Stimulated activated CD4-positive, alpha-beta T cell treated with anti-CD3 and anti-CD28 coated beads, Interleukin-15, amount 100 ng/mL, for 1 hour (primary cell): ENCODE results near the gene PRCC.

Experiments used
- DNase-seq, 2 donors: peaks; one replicate each; pipeline ENCODE4 v3.0.0-alpha.2; 2020; ENCODE audit warnings: low read depth in 1 of 2, low spot score in 1 of 2

The PRCC gene

DNA sequence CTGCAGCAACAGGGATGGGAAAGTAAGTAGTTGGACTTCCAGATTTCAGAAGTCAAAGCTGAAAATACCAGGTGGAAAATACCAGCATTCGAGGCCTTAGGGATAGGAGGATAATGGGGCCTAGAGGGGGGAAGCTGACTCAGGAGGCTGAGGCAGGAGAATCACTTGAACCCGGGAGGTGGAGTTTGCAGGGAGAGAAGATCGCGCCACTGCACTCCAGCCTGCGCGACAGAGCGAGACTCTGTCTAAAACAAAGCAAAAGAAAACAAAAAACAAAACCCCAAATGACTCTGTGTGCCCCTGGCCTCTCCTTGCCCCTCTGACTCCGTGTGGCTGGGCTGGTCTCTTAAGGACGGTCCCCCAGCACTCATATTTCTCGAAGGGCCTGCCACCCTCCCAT is 46.0 kb downstream of the PRCC start:
- no peak for DNase-seq

DNA sequence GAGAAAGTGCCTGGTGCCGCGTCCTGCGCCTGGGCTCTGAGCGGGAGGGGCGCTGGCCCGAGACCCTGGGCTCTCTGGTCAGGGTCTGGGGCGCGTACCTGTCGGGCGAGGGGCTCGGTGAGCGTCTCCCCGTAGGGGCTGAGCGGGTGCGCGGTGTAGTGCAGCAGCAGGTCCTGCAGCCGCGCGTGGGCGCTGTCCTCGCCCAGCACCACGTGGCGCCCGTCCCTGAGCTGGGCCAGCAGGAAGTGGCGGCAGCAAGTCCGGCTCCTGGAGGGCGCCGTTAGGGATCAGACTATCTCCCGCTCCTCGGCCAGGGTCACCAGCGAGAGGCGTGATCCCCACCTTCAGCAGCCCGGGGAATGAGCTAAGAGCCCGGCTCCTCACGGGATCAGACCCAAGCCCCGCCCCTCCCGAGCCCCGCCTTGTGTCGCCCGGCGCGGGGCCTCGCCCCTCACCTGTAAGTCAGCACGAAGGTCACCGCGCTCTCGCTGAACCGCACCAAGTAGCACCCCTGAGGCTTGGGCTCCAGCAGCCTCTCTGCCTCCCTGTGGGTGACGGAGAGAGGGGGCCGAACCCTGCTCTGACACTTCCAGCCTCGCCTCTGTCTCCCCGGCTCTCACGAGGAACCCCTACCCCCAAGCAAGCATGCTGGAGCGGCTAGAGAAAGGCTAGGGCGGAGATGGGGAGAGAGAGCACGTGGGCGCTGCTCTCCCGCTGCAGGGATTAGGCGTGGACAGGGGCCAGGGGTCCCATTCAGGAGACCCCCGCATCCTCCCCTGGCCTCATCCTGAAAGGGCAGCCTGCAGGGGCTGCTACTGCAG is 46.6 kb downstream of the PRCC start:
- DNase-seq, result peak; percentile 43 to 62

DNA sequence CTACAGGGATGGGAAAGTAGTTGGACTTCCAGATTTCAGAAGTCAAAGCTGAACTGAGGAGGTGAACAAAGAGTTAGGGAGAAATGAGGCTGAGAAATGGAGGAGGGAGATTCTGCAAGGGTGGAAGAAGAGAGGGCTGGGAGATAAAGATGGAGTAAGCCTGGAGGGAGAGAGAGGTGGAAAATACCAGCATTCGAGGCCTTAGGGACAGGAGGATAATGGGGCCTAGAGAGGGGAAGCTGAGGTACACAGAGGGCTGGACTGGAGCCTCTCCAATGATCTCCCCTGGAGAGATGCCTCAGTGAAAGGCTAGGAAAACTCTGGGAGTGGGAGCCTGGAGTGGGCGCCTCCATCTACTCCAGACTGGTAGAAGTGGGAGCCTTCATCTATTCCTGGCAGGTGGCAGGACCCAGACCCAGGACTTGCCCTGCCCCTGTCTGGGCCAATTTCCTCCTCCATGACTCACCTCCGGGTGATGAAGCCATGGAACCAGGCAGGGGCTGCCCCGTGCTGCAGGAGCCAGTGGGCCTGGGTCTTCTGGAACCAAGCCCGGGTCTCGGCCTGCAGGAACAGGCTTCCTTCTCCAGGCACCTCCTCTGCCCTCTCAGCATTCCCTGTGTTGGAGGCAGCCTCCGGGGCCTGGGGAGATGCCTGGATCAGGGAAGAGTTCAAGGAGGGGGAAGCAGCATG is 47.4 kb downstream of the PRCC start:
- DNase-seq, result peak in 1 of 2 donors; percentile 28

DNA sequence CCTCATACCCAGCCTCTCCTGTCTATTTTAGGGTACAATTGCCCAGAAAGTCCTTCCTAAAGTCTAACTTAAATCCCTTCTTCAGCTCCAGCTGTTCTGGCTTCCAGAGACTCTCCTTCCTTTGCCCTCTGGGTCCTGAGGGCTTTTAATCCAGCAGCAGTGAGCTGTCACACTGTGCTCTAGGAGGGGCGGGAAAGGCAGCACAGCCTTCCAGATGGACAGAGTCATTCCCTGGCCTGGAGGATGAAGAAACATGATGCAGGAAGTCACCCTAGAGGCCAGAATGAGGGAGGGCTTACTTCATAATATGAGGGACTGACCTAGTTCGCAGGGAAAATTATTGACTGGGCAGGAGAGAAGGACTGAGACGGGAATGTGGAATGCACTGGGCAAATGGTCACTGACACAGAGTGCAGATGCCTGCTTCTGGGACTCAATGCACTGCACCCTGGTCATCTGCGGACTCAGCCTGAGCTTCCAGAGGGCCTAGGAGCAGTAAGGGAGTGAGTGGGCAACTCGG is 48.0 kb downstream of the PRCC start:
- no peak for DNase-seq

DNA sequence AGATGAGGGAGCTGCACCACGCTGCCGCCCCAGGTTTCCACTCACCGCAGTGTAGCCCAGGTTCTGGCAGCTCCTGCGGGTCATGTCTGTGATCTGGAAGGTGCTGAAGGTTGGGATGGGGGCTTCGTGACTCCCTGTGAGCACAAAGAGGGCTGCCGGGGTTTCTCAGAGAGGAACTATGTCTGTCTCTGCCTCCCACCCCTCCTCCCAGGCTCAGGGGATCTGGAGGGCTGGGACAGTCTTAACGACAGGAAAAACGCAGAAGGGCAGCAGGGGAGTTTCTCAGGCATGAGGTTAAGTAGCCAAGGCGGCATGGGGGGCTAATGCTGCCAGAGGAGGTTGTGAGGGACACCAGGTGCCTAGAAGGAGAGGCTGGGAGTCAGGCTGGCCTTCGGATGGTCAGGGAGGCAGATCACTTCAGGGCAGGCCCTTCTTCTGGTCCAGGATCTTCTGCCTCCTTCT is 48.7 kb downstream of the PRCC start:
- no peak for DNase-seq

DNA sequence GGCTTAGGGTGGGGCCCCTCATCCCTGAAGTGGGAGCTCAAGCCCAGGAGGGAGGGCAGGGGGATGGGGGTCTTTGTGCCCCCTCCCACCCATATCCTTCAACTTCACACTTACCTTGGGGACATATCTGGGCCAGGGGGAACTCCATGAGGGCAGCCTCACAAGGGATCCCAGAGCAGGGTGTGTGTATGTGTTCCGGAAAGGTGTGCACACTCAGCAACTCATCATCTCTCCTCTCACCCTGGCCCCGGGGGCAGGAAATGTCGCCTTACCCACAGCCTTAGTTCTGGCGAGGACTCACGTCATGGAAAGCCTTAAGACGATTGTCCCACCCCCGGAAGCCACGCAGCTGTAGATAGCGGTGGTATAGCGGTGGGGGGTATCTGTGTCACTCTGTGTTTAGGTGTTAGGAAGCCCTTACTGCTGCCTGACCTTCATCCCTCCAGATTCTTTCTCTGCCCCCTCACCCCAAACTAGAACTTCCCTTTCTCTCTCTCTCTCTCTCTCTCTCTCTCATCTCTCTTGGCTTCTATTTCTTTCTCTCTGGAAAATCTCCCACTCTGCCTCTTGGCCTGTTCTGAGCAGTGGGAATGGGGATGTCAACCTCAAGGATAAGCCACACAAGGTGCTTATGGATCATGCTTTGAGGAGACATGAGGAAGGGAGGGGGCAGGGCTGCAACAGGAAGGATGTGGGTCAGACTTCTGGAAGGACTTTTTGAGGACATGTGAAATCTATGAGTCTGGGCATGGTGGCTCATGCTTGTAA is 49.4 kb downstream of the PRCC start, which contains the start of gene SH2D2A:
Gene SH2D2A (minus strand): TSS at position 288 of the 768 bp plus-strand sequence. CDS start 140 bp downstream, at position 148.
- peak; percentile 78 to 90 for DNase-seq

DNA sequence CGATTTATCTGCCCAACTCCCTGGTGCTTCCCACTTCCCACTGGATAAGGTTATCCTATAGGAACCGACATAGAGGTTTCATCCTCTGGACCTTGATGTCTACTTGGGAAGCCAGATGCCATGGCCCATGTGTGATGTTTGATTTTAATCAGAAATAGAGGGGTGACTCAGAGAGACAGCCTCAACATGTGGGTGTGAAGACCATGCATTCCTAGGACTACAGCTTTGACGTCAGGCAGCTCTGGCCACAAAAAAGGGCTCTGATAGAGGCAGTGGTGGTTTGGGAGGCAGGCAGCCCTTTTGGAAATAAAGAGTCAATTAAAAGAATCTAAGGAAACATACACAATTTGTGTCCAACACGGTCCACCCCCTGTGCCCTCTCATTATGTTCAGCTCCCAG is 54.5 kb downstream of the PRCC start:
- DNase-seq, result no peak

DNA sequence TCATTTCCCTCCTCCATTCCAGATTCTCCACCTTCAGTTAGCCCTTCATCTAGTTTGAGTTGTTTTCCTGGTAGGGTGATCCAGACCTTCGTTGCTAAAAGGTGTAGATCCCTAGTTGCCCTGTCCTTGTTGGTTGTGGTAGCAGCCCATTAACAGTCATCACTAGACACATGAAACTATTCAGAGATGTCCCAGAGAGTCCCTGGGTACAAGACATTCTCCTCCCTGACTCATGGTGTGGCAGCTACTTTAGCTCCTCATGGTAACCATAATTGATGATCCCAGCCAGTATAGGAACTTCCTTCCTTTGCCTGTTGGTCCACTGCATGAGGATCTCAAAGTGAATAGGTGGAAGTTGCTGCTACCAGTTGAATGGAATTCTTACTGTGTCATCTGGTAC is 55.3 kb downstream of the PRCC start:
- no peak for DNase-seq

DNA sequence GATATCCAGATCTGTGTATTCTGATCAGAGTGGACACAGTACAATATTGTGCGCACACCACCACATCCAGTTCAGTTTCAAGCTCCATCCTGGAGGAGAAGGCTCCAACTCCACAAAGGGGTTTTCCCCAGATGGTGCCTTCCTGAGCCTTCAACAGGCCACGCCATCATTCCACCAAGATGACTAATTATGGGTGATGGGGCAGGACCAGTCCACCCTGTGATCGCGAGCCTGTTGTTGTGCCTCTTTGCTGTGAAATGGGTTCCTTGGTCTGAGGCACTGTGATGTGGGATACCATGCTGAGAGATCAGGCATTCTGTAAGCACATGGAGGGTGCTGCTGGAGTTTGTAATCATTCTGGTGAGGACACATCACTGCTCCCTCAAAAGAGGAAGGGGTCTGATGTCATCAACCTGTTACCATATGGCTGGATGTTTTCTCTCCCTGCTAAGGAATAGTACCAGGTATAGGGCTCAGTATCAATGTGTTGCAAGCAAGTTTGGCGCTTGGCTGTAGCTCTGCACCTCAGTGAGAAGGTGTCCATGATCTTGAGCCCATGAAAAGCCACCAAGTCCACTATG is 56.0 kb downstream of the PRCC start:
- no peak for DNase-seq

DNA sequence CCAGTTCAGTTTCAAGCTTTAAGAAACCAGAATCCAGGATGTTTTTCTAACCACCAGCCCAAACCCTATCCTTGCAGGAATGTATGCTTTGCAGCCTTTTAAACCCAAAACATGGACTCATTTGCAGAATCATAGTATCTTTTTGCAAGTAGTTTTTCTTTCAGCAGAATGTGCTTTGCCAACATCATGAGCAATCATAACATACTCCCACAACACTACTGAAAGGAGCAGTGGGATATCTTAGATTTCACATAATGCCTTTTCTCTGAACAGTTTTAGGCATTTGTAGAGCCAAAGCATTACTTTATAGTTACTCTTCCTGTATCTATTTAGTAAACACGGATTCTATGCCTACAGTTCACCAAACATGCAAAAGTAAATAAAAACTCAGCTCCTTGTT is 59.3 kb downstream of the PRCC start:
- no peak for DNase-seq

DNA sequence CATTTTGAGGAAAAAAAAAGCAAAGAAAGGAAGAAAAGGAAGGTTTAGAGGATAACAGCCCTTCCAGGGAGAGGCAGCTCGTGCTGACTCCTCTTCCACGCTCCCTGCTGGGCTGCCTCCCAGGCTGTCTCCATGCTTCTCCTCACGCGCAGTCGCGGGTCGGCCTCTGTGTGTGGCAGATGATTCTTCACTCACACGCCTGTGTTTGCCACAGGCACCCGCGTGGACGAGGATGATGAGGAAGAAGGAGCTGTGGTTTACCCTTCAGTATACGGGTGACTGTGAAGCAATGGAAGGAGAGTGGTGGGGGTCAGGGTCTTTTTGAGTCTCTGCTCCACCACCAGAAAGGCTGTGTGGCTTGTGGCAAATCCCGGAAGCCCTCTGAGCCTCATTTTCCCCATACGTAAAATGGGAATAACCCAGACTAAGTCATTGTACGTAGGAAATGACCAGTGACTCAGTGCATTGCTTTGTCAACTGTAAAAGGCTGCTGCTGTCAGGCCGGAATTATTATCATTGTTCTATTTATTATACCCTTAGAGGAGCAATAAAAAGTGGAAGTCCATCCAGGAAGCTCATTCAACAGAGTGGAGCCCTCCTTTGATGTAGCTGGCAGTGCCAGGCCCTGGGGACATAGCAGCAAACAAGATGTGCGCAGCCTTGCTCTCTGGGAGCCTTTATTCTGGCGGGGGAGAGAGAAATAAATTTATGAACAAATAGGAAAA is 61.2 kb downstream of the PRCC start:
- no peak for DNase-seq

DNA sequence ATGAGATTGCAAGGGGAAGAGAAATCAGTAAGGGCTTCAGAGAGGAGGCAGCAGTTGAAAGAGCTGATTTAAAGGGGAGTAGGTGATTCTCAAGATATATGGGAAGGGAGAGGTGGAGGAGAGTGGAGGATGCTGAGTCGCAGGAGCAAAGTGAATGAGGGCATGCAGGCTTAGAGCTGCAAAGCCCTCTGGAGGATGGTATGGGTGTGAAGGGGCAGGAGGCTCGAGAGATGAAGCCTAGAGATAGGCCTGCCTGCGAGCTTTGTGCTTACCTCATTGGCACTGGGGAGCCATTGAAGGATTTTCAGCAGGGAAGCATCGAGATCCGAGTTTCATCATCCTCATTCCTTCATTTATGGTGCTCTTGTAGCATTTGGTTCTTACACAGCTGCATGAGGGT is 65.1 kb downstream of the PRCC start:
- no peak for DNase-seq

DNA sequence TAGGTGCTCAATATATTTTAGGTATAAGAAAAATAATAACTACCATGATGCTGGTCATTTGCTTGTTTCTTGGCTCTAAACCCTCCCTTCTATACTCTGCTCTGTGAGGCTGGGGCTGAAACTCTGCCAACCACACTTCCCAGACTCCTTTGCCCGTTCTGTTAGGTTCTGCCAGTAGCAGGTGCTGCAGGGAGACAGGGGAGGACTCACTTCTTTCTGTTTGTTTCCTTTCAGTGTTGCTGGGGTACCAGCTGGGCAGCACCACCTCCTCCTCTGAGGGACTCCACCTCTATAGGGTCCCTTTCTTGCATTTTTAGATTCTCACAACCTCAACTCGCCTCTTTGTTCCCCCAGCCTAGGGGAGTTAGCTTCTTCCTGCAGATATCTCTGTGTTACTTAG is 66.3 kb downstream of the PRCC start:
- no peak for DNase-seq

DNA sequence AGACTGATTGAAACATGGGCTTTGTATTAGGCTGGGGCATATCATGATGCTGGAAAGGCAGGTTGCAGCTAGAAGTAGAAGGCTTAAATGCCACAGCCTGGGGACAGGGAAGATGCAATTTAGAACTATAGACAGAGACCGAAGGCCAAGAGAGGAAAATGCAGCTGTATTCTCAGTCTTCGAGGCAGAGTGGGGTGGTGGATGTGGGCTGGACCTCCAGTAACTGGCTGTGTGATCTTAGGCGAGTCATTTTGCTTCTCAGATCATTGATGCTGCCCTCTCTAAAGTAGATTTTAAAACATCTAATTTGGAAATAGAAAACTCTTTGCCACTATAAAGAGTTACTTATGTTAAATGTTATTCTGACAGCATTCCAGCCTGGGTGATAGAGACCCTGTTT is 67.0 kb downstream of the PRCC start:
- DNase-seq, result no peak

DNA sequence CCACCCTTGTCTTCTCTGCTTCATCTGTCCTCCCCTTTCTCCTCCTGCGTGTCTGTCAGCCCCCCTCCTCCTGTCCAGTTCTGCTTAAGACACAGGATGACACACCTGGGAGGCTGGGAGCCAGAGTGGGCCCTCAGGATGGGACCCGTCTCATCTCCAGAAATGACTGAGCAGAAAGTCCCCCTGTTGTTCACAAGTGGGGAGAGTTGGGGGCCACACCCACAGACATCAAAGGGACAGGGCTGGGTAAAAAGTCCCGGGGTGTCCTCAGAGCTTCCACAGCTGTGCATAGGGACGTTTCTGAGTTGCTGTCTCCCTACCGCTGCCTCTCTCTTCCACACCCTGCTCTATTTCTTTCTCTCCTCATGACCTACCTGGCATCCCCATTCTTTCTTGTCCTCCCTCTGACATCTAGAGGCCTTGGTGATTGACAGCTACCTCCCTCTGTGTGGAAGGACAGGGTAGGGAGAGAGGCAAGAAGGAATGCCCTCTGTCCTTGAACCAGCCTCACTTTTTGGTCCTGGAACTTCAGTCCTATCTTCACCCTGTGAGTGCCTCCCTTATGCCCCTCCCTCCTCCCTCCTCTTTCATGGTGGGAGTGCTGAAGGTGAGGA is 68.8 kb downstream of the PRCC start:
- no peak for DNase-seq

DNA sequence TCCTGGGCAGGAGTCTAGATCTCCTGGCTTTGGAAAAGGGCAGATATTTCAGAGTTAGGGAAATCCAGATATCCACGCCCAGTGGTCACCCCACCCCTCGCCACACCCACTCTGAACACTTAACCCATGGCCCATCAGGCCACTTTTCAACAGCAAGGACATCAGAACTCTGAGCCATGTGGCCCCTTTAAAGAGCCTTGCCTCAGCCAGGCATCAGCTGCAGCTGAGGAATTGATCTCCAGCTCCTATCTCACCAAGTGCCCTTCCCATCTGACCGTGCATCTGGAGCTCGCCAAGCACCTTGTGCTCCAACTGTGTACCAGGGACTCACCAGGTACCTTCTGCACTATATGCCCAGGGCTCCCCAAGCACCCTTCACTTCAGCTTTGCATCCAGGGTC is 69.6 kb downstream of the PRCC start:
- DNase-seq, result no peak

DNA sequence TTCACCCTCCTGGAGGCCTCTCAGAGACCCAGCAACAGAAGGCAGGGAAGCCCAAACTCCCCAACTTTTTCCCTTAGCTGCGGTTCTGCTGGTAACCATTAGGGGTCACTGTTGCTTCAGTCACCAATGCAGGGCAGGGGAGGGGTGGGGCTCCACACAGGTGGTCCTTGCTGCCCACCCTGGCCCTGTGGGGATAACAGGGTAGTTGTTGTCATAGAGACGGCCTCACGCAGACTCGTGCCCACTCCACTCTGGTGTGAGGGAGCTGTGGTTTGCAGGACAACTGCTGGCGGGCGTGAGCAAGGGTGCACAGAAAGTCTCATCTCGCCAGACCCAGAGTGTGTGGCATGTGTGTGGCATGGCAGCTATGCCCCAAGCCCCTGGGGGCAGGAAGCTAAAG is 71.6 kb downstream of the PRCC start:
- DNase-seq, result no peak

DNA sequence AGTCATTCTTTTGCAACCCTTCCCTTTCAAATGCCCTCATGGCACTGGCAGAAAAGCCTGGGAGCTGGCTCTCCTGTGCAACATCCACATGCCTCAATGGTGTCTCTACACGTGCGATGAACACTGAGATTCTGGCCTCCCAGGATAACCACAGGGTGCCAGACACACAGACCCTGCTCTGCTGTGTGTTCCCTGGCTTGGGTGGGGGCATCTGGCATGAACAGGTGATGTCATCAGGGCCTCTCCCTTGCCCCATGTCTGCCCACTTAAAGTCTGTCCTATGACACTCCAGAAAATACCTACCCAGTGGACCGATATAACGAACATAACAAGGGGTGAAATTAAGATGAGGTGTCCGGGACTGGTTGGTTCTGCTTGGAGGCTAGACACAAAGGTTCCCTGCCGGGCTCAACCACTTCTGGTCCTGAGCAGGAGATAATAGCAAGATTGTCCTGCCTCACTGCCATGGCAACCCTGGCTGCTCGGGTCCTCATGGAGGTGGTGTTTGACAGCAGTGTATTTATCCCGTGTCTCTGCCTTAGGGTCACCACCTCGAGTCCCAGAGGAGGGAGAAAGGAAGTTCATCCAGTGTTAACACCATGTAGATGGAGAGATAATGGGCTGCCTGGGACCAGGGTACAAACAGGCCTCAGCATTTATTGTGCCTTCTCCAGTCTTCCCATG is 72.2 kb downstream of the PRCC start:
- no peak for DNase-seq

DNA sequence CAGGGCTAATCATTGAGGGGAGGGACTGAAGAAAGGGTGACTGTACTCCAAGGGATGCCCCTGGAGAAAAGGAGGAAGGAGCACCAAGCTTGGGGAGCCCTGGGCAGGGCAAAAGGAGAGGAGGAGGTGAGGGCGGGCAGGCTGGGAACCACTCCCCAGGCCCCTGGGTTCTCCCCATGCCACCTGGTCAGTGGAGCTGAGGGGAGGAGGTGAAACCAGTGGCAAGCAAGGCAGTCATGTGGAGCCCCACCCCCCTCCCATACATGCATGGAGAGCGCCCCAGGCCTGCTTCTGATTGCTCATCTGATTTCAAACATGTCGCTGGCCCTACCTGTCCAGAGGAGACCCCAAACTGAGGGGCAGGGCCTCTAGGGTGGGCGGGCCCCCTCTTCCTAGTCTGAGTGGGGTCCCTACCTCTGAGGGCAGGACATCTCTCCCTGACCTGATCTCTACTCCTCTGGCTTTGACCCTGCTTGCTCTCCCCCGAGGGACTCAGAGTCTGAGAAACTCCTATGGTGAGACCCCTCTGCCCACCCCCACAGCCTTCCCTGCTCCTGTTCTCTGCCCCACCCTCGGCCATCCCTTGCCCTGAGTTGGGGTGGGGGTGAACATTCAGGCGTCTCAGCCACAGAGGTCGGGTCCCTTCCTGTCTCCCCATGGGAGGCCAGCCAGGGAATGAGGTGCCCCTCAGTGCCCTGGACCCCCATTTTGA is 73.0 kb downstream of the PRCC start:
- DNase-seq, result no peak
